Uterus (tissue), 2 donors: ENCODE data around the gene RAB40A.

Source experiments
- CTCF ChIP-seq, 4 experiments: fragments of 200-600 bp in 2 of 4; fragments of 450-650 bp in 2 of 4; sonication (generic) in 2 of 4; IDR thresholded peaks; one replicate each; pipeline ENCODE4 v1.5.1; 2016 to 2019; ENCODE audit warnings: antibody characterized with exemption in 4 of 4, mild to moderate bottlenecking in 2 of 4, moderate library complexity in 1 of 4
- POLR2A ChIP-seq, 2 donors: fragments of 450-650 bp; IDR thresholded peaks; one replicate each; pipeline ENCODE4 v1.6.1; 2016; ENCODE audit warnings: antibody characterized with exemption in 2 of 2, mild to moderate bottlenecking in 1 of 2, moderate library complexity in 1 of 2

GRCh38 chrX:103513476-103514108 lies 5.7 kb downstream of the RAB40A start:
- TF ChIP-seq CTCF (IDR thresholded peaks at IDR 0.05) (no peak), POLR2A (IDR thresholded peaks at IDR 0.05) (no peak)
